Endothelial cell (in vitro differentiated cells): ENCODE measurements around the gene TECTA. TPM values are rescaled to one million over a fixed set of nuclear protein-coding genes. Genes with fewer than 3 reads are reported as not detected.
"Not testable (repeated sequence)": the region's sequence is repeated elsewhere in the genome, so short reads cannot be mapped to it uniquely, and the experiment has no call there.

Experiments used
- DNase-seq: peaks from one replicate; pipeline ENCODE4 v3.0.0; 2021; ENCODE audit warnings: low spot score
- H3K27ac Mint-ChIP-seq: one replicate; pipeline ENCODE4 v1.8.0; 2021; ENCODE audit warnings: mixed read lengths, inconsistent platforms; ENCODE audit not compliant: unreplicated experiment
- H3K27me3 Mint-ChIP-seq: one replicate; pipeline ENCODE4 v1.8.0; 2021; ENCODE audit warnings: mild to moderate bottlenecking, moderate library complexity, mixed read lengths, inconsistent platforms; ENCODE audit not compliant: unreplicated experiment
- H3K36me3 Mint-ChIP-seq: one replicate; pipeline ENCODE4 v1.8.0; 2021; ENCODE audit warnings: mild to moderate bottlenecking, low read depth, mixed read lengths, inconsistent platforms; ENCODE audit not compliant: unreplicated experiment
- H3K4me1 Mint-ChIP-seq: one replicate; pipeline ENCODE4 v1.8.0; 2021; ENCODE audit warnings: mild to moderate bottlenecking, mixed read lengths, inconsistent platforms; ENCODE audit not compliant: unreplicated experiment
- H3K4me3 Mint-ChIP-seq: one replicate; pipeline ENCODE4 v1.8.0; 2021; ENCODE audit warnings: mild to moderate bottlenecking, mixed read lengths, inconsistent platforms; ENCODE audit not compliant: unreplicated experiment
- H3K9me3 Mint-ChIP-seq: one replicate; pipeline ENCODE4 v1.8.0; 2021; ENCODE audit warnings: mixed read lengths, inconsistent platforms; ENCODE audit not compliant: unreplicated experiment
- CTCF ChIP-seq: fragments of 200-600 bp; sonication (generic); IDR thresholded peaks from one replicate; pipeline ENCODE4 v1.5.0; 2021; ENCODE audit warnings: antibody characterized with exemption; ENCODE audit not compliant: unreplicated experiment
- total RNA-seq: library from RNA; stranded (reverse); fragmentation: NEBNext Ultra II Directional; extraction: Animal tissue kit (Norgen Biotek cat#: 25700); gene quantifications from one replicate; pipeline ENCODE4 v1.2.1, GENCODE V29; 2021; ENCODE audit not compliant: unreplicated experiment

Gene TECTA
- total RNA-seq, 1 donor from 2014 or later: 2.2 TPM

- Mint-ChIP-seq H3K27ac (no peak overlapping the region), H3K9me3 (no peaks in the 10 kb centered on the region), H3K4me1 (no peaks in the 10 kb centered on the region), H3K4me3 (peak overlapping the region; percentile 9), H3K36me3 (no peaks in the 10 kb centered on the region), H3K27me3 (no peaks in the 10 kb centered on the region)
- TF ChIP-seq CTCF: no peak
- no peak for DNase-seq
Measured at GRCh38 chr11:121159741-121160140, 58.7 kb downstream of the TECTA start.

GRCh38 chr11:121161349-121161917 is 60.4 kb downstream of the TECTA start:
- no peak overlapping the region for H3K4me3 Mint-ChIP-seq
- H3K36me3 Mint-ChIP-seq: no peaks in the 10 kb centered on the region
- H3K27ac Mint-ChIP-seq: no peak overlapping the region
- no peaks in the 10 kb centered on the region for H3K9me3 Mint-ChIP-seq
- H3K4me1 Mint-ChIP-seq: no peaks in the 10 kb centered on the region
- DNase-seq: no peak
- TF ChIP-seq CTCF: no peak
- no peaks in the 10 kb centered on the region for H3K27me3 Mint-ChIP-seq

GRCh38 chr11:121163658-121164308 is 62.7 kb downstream of the TECTA start:
- Mint-ChIP-seq H3K27me3 (no peaks in the 10 kb centered on the region), H3K36me3 (no peaks in the 10 kb centered on the region), H3K9me3 (no peaks in the 10 kb centered on the region), H3K4me1 (no peaks in the 10 kb centered on the region), H3K4me3 (no peak overlapping the region), H3K27ac (no peak overlapping the region)
- TF ChIP-seq CTCF: no peak
- no peak for DNase-seq

DNA sequence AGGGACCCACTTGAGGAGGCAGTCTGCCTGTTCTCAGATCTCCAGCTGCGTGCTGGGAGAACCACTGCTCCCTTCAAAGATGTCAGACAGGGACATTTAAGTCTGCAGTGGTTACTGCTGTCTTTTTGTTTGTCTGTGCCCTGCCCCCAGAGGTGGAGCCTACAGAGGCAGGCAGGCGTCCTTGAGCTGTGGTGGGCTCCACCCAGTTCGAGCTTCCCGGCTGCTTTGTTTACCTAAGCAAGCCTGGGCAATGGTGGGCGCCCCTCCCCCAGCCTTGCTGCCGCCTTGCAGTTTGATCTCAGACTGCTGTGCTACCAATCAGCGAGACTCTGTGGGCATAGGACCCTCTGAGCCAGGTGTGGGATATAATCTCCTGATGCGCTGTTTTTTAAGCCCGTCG is 76.6 kb downstream of the TECTA start:
- not testable (repeated sequence) for DNase-seq, H3K4me1 Mint-ChIP-seq, H3K4me3 Mint-ChIP-seq, H3K27me3 Mint-ChIP-seq, H3K27ac Mint-ChIP-seq
- Mint-ChIP-seq H3K36me3 (peaks cover 16% of the 10 kb centered on the region), H3K9me3 (peaks cover 11% of the 10 kb centered on the region)

- H3K27ac Mint-ChIP-seq: no peak overlapping the region
- H3K9me3 Mint-ChIP-seq: peaks cover 11% of the 10 kb centered on the region
- DNase-seq: no peak
- H3K27me3 Mint-ChIP-seq: peaks cover 2% of the 10 kb centered on the region
- no peaks in the 10 kb centered on the region for H3K4me1 Mint-ChIP-seq
- no peak overlapping the region for H3K4me3 Mint-ChIP-seq
- no peak for TF ChIP-seq CTCF
- peaks cover 22% of the 10 kb centered on the region for H3K36me3 Mint-ChIP-seq
Measured at GRCh38 chr11:121179306-121179705, 78.3 kb downstream of the TECTA start.
